PFSK-1 (cell line): ENCODE measurements around the gene PRDM16.

Experiments used
- FOXP2 ChIP-seq: optimal IDR thresholded peaks from 2 replicates; pipeline ENCODE3; 2011; ENCODE audit warnings: borderline replicate concordance, control low read depth, inconsistent platforms; ENCODE audit not compliant: insufficient read depth; ENCODE audit errors: extremely low read length, extremely low read depth
- POLR2AphosphoS5 ChIP-seq: IDR thresholded peaks from 2 replicates; pipeline ENCODE4 v1.6.1; 2012; ENCODE audit warnings: low read depth, mild to moderate bottlenecking, control low read depth, low read length, moderate library complexity
- SIN3A ChIP-seq: IDR thresholded peaks from 2 replicates; pipeline ENCODE4 v1.6.1; 2012; ENCODE audit warnings: mild to moderate bottlenecking, low read length, moderate library complexity, borderline replicate concordance; ENCODE audit not compliant: insufficient read depth
- TAF1 ChIP-seq: IDR thresholded peaks from 2 replicates; pipeline ENCODE4 v1.6.1; 2012; ENCODE audit warnings: low read length, control low read depth, borderline replicate concordance; ENCODE audit not compliant: insufficient read depth
- TF ChIP-seq, protein P1 (sequence below), 2 experiments: IDR thresholded peaks; 2 replicates each; pipeline versions ENCODE4 v1.6.1 to v1.8.0; 2011 to 2012; ENCODE audit warnings: low read depth in 2 of 2, low read length in 2 of 2, control low read depth in 1 of 2, inconsistent platforms in 1 of 2, mild to moderate bottlenecking in 1 of 2, moderate library complexity in 1 of 2; ENCODE audit not compliant: insufficient read depth in 1 of 2

DNA sequence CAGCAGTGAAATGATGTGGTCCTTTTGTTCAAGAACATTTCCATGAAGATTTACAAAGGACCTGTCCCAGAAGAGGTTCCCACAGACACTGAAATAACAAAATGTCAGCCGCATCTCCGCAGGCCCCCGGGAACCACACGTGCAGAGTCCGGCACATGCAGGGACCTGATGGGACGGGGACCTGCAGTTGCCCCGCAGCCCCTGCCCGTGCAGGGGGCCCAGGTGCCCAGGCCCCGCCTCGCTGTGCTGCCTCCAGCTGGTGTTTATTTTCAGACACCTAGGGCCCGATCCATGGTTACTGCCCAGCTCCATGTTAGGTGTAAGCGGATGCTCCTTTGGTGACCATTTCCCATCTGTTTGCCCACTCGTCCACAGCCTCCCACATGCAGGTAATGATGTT, 236.2 kb downstream of the PRDM16 start:
- no peak for TF ChIP-seq POLR2AphosphoS5
- no peak for TF ChIP-seq SIN3A
- no peak for TF ChIP-seq TAF1
- TF ChIP-seq, protein P1, sequence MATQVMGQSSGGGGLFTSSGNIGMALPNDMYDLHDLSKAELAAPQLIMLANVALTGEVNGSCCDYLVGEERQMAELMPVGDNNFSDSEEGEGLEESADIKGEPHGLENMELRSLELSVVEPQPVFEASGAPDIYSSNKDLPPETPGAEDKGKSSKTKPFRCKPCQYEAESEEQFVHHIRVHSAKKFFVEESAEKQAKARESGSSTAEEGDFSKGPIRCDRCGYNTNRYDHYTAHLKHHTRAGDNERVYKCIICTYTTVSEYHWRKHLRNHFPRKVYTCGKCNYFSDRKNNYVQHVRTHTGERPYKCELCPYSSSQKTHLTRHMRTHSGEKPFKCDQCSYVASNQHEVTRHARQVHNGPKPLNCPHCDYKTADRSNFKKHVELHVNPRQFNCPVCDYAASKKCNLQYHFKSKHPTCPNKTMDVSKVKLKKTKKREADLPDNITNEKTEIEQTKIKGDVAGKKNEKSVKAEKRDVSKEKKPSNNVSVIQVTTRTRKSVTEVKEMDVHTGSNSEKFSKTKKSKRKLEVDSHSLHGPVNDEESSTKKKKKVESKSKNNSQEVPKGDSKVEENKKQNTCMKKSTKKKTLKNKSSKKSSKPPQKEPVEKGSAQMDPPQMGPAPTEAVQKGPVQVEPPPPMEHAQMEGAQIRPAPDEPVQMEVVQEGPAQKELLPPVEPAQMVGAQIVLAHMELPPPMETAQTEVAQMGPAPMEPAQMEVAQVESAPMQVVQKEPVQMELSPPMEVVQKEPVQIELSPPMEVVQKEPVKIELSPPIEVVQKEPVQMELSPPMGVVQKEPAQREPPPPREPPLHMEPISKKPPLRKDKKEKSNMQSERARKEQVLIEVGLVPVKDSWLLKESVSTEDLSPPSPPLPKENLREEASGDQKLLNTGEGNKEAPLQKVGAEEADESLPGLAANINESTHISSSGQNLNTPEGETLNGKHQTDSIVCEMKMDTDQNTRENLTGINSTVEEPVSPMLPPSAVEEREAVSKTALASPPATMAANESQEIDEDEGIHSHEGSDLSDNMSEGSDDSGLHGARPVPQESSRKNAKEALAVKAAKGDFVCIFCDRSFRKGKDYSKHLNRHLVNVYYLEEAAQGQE (IDR thresholded peaks at IDR 0.05; ENCODE audit: insufficient read depth in 1 of 2, low read depth in 2 of 2, low read length in 2 of 2): no peak
- TF ChIP-seq FOXP2: no peak
